IPS-18a (cell line): ENCODE data around the gene GAS7.

Experiments
- H3K27ac ChIP-seq: one replicate; pipeline ENCODE4 v1.5.1; 2013; ENCODE audit warnings: low read length
- H3K27me3 ChIP-seq: one replicate; pipeline ENCODE4 v1.6.1; 2013; ENCODE audit warnings: mild to moderate bottlenecking, low read length; ENCODE audit not compliant: control insufficient read depth, insufficient read depth
- H3K36me3 ChIP-seq: one replicate; pipeline ENCODE4 v1.6.1; 2013; ENCODE audit warnings: low read depth, low read length; ENCODE audit not compliant: control insufficient read depth
- H3K4me1 ChIP-seq: one replicate; pipeline ENCODE4 v1.6.1; 2013; ENCODE audit warnings: low read depth, low read length; ENCODE audit not compliant: control insufficient read depth
- H3K4me3 ChIP-seq: one replicate; pipeline ENCODE4 v1.5.1; 2013; ENCODE audit warnings: low read length
- H3K9ac ChIP-seq: one replicate; pipeline ENCODE4 v1.6.1; 2013; ENCODE audit warnings: mild to moderate bottlenecking, low read length, moderate library complexity
- H3K9me3 ChIP-seq: one replicate; pipeline ENCODE4 v1.6.1; 2013; ENCODE audit warnings: low read depth, low read length; ENCODE audit not compliant: control insufficient read depth

GAS7 gene

DNA sequence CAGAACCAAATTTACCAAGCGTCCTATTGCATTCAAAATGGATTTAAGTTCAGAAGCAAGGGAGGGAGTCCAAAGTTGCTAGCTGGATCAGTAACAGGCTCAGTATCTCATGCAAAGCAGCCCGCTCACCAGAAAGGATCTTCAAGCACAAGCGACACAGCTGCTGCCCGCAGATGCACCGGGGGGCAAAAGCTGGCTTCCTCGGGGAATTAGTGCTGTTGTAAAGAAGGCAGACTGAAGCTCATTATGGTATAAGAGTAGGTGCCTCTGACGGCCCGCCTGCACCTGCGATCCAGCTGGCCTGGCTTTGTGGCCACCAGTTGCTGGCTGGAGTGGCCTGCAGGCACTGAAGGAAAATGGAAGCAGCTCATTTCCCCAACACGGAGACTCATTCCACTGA, 165.0 kb downstream of the GAS7 start:
- H3K4me3 ChIP-seq, result no peak overlapping the region
- H3K4me1 ChIP-seq, result peaks cover 9% of the 10 kb centered on the region
- H3K9ac ChIP-seq, result no peak overlapping the region
- H3K27me3 ChIP-seq, result no peaks in the 10 kb centered on the region
- H3K9me3 ChIP-seq, result no peaks in the 10 kb centered on the region
- no peaks in the 10 kb centered on the region for H3K36me3 ChIP-seq
- H3K27ac ChIP-seq, result no peak overlapping the region

DNA sequence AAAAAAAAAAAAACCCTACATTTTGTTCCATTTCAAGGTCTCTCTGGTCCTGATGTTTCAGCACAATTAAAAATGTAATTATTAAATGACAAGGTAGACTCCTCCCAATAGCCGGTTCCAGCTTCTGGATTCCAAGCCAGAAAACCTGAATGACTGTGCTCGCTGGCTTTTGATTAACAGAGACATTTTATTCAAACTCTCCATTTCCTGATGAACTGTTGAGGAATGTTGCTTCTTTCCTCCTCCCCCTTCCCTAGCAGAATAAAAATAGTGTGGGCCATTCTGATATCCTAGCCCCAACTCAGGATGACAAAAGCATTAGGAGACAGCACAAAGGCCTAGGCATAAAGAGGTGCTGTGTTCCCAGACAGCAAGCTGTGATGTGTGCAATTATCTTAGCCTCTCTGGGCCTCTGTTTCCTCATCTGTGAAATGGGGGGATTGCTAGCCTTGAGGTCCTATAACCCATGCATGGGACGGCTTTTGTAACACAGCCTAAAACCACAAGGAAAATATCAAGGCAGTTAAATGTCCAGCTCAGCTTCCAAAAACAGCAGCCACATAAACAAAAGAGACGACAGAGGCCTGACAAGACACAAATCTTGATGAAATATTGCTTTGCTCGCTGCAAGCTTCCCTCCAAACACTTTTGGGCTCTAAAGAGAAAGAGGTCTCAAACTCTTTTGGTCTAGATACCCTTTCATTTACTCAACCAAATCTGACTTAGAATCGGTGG, 166.1 kb downstream of the GAS7 start:
- Histone ChIP-seq H3K27ac (no peak overlapping the region), H3K36me3 (no peaks in the 10 kb centered on the region), H3K9ac (no peak overlapping the region), H3K9me3 (no peaks in the 10 kb centered on the region), H3K4me3 (no peak overlapping the region), H3K27me3 (no peaks in the 10 kb centered on the region), H3K4me1 (peaks cover 9% of the 10 kb centered on the region)

DNA sequence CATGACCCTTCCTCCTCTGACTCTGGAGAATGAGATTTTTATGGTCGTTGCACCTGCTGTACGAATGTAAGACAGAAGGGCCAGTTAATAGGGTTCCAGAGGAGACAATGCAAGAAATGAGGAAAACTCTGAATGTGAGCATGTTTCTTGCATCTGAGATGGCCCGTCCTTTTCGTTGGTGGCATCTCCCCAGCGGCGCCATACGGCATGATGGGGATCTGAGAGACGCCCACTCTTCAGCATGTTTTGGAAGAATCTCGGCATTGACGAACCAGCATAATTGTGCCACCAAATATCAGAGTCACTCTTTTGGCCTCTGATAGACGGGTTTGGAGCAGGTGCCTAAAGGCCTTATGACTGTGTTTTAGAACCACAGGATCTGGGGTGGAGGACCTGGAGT, 166.8 kb downstream of the GAS7 start:
- no peak overlapping the region for H3K27ac ChIP-seq
- H3K4me1 ChIP-seq, result peaks cover 9% of the 10 kb centered on the region

DNA sequence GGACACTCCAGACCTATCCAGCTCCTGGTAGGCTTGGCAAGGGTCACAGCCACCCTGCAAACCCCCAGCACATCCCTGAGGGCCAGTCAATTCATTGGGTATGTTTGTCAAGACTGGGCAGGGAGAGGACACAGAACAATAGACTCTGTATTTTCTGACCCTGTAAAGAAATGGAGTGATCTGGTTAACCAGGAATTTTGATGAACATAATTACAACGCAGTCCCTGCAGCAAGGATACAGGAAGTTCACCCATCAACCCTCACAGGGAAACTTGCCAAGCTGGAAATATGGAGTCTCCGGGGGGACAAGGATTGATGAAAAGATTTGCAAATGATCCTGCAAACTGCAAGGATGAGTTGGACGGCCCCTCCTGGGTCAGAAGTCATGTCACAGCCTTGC, 167.3 kb downstream of the GAS7 start:
- Histone ChIP-seq H3K9ac (no peak overlapping the region), H3K36me3 (no peaks in the 10 kb centered on the region), H3K4me1 (peaks cover 13% of the 10 kb centered on the region), H3K27me3 (no peaks in the 10 kb centered on the region), H3K27ac (no peak overlapping the region), H3K4me3 (no peak overlapping the region), H3K9me3 (no peaks in the 10 kb centered on the region)

More for the DNA sequence above, 166.8 kb downstream of the GAS7 start:
- Histone ChIP-seq H3K36me3 (no peaks in the 10 kb centered on the region), H3K27me3 (no peaks in the 10 kb centered on the region), H3K4me3 (no peak overlapping the region), H3K9me3 (no peaks in the 10 kb centered on the region), H3K9ac (no peak overlapping the region)

DNA sequence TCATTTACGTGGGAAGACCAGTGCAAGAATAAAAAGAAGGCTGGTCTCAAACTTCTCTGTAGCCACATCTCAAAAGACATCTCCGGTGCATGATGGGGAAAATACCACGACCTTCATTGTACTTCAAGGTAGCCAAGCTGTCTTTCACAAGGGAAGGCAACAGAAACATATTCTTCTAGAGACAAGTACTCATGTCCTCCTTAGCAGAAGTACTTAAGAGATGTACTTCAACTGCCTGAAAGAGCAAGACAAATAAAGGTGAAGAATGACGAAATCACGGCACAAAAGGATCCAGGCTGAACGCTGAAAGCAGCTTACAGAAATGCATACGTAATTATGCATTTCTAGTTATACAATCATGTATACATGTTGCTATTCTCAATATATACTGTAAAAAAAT, 169.3 kb downstream of the GAS7 start:
- Histone ChIP-seq H3K9ac (no peak overlapping the region), H3K4me3 (no peak overlapping the region), H3K9me3 (no peaks in the 10 kb centered on the region), H3K36me3 (no peaks in the 10 kb centered on the region), H3K4me1 (peaks cover 13% of the 10 kb centered on the region), H3K27me3 (no peaks in the 10 kb centered on the region), H3K27ac (no peak overlapping the region)

DNA sequence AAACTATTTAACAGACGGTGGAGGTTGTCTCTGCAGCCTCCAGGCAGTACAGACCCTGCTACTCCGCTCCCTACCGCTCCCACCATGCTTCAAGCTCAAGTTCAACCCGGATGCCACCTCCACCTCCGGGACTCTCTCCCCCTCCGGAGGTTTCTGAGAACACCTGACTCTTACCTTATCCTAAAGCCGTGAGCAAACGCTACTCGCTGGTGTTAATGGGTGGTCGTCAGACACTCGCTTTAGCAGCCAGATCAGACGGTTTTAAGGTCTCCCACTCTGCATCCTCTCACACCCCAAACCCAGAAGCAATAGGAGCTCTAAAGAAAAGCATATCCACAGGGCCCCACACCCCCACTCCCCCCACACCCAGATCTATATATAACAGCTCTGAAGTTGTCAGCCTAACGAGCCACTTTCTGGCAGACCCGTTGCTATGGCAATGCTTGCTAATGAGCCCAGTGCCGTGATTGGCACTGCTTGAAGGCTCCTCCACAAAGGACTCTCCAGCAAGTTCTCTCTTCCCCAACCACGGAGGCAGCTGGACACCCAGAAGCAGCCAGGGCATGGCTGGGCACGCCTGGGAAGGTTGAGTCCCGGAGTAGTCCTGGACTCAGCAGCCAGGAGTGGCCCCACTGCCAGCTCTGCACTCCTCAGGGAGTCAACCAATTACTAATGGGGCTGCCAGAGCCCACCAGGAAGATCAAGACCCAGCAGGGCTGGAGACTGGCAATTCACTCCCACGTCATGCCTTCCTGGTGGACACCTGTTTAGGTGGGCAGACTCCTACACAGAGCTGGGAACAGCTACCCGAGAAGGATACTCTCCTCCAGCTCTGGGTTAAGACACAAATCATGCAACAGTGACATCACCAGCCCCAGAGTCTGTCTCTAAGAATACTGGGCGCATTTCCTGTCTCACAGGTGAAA, 172.2 kb downstream of the GAS7 start:
- Histone ChIP-seq H3K9me3 (no peaks in the 10 kb centered on the region), H3K27me3 (no peaks in the 10 kb centered on the region), H3K4me1 (peaks cover 4% of the 10 kb centered on the region), H3K4me3 (no peak overlapping the region), H3K36me3 (no peaks in the 10 kb centered on the region), H3K27ac (no peak overlapping the region), H3K9ac (no peak overlapping the region)

DNA sequence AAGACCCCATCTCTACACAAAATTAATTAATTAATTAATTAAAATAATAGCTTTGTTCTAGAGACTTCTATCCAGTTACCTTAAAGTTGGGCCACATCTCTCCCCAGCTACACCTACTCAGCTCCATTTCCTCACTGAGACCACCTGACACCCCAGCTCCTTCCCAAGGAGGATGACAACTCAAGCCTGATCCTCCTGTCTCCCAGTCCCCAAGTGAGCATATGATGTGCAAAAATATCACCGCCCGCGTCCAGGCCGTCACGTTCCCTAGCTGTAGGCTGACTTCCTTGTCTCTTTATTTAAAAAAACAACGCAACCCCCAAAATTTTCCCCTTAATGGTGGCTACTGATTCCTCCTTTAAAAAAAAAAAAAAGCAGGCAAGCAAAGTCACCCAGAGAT, 173.2 kb downstream of the GAS7 start:
- no peaks in the 10 kb centered on the region for H3K27me3 ChIP-seq
- H3K4me1 ChIP-seq, result peaks cover 4% of the 10 kb centered on the region
- H3K36me3 ChIP-seq, result no peaks in the 10 kb centered on the region
- H3K27ac ChIP-seq, result no peak overlapping the region
- H3K9ac ChIP-seq, result no peak overlapping the region
- H3K4me3 ChIP-seq, result no peak overlapping the region
- H3K9me3 ChIP-seq, result no peaks in the 10 kb centered on the region

DNA sequence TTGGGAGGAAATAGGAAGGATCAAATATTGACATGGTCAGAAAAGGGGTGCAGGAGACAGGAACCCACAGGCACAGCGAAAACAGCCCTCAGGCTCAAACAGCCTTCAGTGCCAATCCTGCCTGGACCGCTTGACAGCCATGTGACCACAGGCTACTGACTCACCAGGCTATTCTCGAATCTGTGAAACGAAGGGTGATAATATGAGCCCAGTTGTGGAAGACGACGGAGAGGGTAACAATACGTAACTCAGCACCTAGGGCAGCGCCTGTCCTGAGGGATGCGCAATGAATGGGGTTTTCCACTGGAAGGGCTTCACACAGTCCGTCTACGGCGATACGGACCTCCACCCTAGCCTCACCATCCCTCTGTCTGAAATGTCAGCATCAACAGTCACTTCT, 176.0 kb downstream of the GAS7 start:
- H3K9ac ChIP-seq, result no peak overlapping the region

DNA sequence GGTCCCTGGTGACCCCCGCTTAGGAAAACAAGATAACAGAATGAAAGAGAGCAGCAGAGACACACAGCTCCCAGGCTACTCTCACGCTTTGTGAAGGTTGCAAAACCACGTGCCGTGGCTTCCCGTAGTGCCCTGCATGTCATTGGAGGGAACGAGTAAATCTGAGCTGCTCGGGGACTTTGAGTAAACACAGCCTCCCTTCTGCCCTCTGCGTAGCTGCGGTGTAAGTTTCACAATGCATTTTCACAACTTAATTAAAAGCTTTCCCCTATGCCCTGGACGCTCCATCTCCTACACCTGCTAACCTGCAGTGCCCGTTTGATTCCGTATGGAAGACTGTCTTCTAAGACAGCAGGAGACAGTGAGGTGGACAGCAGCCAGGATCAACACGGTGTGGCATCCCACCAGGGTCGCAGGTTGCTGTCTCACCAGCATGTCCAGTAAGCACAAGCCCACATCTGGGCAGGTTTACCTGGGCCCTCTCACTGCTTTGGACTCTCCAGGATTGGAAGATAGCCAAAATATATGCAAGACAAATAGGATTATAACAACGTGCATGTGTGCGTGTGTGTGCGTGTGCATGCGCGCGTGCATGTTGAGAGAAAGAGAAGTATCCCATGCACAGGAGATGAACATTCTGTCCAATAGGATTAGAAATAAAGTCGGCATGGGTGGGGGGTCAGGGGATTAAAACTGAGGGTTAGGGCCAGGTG, 177.0 kb downstream of the GAS7 start:
- Histone ChIP-seq H3K9me3 (no peaks in the 10 kb centered on the region), H3K4me3 (no peak overlapping the region), H3K27me3 (no peaks in the 10 kb centered on the region), H3K36me3 (no peaks in the 10 kb centered on the region), H3K27ac (no peak overlapping the region), H3K4me1 (peaks cover 9% of the 10 kb centered on the region), H3K9ac (no peak overlapping the region)

More for the DNA sequence above, 176.0 kb downstream of the GAS7 start:
- H3K4me3 ChIP-seq, result no peak overlapping the region
- no peak overlapping the region for H3K27ac ChIP-seq
- H3K36me3 ChIP-seq, result no peaks in the 10 kb centered on the region
- H3K4me1 ChIP-seq, result peaks cover 10% of the 10 kb centered on the region
- no peaks in the 10 kb centered on the region for H3K27me3 ChIP-seq
- H3K9me3 ChIP-seq, result no peaks in the 10 kb centered on the region

DNA sequence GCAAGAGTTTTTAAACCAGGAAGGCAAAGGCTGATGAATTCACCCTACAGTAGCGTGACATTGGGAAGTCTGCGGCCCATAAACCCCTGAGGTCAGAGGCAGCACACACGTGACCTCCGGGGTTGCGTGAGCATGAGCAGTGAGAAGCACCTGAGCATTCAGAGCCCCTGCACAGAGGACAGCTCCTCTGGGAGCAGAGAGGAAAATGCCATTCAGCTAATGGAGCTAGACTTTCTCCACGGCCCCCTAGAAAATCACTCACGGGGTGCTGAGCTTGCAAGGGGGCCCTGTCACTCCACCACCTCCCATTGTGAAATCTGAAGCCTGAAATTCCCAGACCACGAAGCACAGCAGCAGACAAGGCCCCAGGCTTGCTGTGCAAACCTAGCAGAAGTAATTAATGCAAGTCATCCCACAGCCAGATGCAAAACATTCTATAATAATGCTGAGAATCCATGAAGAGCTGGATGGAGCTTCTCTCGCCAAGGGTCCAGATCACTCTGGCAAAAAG, 178.4 kb downstream of the GAS7 start:
- Histone ChIP-seq H3K27ac (no peak overlapping the region), H3K4me1 (peaks cover 6% of the 10 kb centered on the region), H3K9me3 (no peaks in the 10 kb centered on the region), H3K4me3 (no peak overlapping the region), H3K9ac (no peak overlapping the region), H3K36me3 (no peaks in the 10 kb centered on the region), H3K27me3 (no peaks in the 10 kb centered on the region)

DNA sequence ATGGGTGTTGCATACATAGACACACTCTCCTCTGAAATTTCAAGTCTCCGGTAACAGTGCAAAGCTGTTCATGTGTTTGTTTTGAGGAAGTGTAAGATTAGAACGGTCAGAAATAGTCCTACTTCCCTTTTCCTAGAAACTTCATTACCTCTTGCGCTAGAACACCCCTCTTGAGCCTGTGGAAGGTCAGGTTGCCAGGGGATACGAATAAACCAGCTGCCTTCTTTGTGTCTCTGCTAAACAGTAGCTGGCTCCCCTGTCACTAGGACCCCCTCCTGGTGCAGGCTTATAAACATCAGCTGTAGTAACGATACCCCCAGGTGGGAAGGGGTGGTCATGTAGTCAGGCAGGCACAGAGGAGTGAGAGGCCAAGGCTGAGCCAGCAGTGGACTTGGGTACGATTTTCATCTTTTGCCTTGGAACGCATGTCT, 179.9 kb downstream of the GAS7 start:
- Histone ChIP-seq H3K4me1 (peaks cover 6% of the 10 kb centered on the region), H3K4me3 (no peak overlapping the region), H3K9ac (no peak overlapping the region)

More for the DNA sequence above, 179.9 kb downstream of the GAS7 start:
- Histone ChIP-seq H3K27me3 (no peaks in the 10 kb centered on the region), H3K36me3 (no peaks in the 10 kb centered on the region), H3K9me3 (no peaks in the 10 kb centered on the region), H3K27ac (no peak overlapping the region)
